Brain microvascular endothelial cell (primary cell): ENCODE data around the gene KRTAP5-4.
"Not testable (repeated sequence)": the region's sequence is repeated elsewhere in the genome, so short reads cannot be mapped to it uniquely, and the experiment has no call there.

Experiments
- DNase-seq: peaks from one replicate; pipeline ENCODE4 v3.0.0-alpha.2; 2020
- H3K27ac ChIP-seq: fragments of 250-450 bp; sonication (Bioruptor Pico); 2 replicates; pipeline ENCODE4 v1.5.1; 2020; ENCODE audit warnings: mild to moderate bottlenecking, moderate library complexity
- H3K27me3 ChIP-seq: fragments of 250-450 bp; sonication (Bioruptor Pico); replicated peaks from 2 replicates; pipeline ENCODE4 v1.5.1; 2020; ENCODE audit warnings: mild to moderate bottlenecking
- H3K36me3 ChIP-seq: fragments of 250-450 bp; sonication (Bioruptor Pico); replicated peaks from 2 replicates; pipeline ENCODE4 v1.5.1; 2020; ENCODE audit warnings: mild to moderate bottlenecking
- H3K4me3 ChIP-seq: 2 replicates; pipeline ENCODE4 v1.5.1; 2011; ENCODE audit warnings: low read depth, mild to moderate bottlenecking, control low read depth, low read length, moderate library complexity
- in situ Hi-C: cut with HindIII; loops from 2 replicates; pipeline ENCODE4 v1.10.0; 2017; ENCODE audit warnings: low sequenced_read_pairs, low pct_ligation_motif_present
- TF ChIP-seq, protein P1 (sequence below): IDR thresholded peaks from 2 replicates; pipeline ENCODE4 v1.5.1; 2011; ENCODE audit warnings: low read depth, mild to moderate bottlenecking, moderate library complexity, low read length, control low read depth, inconsistent platforms; ENCODE audit errors: missing control alignments

Gene KRTAP5-4

DNA sequence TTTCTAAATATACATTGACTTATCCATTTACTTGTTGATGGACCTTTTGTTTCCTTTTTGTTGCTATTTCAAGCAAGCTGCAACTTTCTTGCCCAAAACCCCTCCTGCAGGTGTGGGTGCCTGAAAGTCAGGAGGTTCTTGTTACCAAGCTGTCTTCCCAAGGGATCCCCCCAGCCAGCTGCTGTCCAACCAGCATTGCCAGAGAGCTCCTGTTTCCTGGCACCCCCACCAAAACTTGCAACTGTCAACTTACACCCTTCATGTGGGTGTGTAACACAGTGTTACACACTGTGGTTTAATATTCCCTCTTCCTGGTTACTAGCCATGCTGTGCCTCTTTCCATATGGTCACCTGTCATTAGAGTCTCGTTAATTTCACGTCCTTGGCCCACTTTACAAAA, 35.2 kb downstream of the KRTAP5-4 start:
- H3K4me3 ChIP-seq: no peak overlapping the region
- no peak for DNase-seq
- H3K27me3 ChIP-seq: no peaks in the 10 kb centered on the region
- in situ Hi-C loops: no loop called here
- no peak overlapping the region for H3K27ac ChIP-seq
- TF ChIP-seq, protein P1, sequence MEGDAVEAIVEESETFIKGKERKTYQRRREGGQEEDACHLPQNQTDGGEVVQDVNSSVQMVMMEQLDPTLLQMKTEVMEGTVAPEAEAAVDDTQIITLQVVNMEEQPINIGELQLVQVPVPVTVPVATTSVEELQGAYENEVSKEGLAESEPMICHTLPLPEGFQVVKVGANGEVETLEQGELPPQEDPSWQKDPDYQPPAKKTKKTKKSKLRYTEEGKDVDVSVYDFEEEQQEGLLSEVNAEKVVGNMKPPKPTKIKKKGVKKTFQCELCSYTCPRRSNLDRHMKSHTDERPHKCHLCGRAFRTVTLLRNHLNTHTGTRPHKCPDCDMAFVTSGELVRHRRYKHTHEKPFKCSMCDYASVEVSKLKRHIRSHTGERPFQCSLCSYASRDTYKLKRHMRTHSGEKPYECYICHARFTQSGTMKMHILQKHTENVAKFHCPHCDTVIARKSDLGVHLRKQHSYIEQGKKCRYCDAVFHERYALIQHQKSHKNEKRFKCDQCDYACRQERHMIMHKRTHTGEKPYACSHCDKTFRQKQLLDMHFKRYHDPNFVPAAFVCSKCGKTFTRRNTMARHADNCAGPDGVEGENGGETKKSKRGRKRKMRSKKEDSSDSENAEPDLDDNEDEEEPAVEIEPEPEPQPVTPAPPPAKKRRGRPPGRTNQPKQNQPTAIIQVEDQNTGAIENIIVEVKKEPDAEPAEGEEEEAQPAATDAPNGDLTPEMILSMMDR: no peak
- H3K36me3 ChIP-seq: no peaks in the 10 kb centered on the region

DNA sequence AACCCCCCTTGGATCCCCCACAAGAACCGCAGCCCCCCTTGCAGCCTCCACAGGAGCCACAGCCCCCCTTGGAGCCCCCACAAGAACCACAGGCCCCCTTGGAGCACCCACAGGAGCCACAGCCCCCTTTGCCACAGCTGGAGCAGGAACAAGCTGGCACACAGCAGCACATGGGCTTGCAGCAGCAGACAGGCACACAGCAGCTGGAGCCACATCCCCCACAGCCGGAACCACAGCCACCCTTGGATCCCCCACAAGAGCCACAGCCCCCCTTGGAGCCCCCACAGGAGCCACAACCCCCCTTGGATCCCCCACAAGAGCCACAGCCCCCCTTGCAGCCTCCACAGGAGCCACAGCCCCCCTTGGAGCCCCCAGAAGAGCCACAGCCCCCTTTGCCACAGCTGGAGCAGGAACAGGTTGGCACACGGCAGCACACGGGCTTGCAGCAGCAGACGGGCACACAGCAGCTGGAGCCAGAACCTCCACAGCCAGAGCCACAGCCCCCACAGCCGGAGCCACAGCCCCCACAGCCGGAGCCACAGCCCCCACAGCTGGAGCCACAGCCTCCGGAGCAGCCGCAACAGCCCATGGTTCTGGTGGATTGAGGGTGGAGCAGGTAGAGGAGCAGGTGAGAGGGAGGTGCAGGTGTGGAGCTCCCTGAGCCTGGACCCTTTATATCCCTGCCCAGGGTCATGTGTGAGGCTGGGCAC, 37.1 kb downstream of the KRTAP5-4 start, which contains the start of gene KRTAP5-1:
Gene KRTAP5-1 (minus strand): TSS at position 623 of the 710 bp plus-strand sequence. CDS start 34 bp downstream, at position 589.
- H3K36me3 ChIP-seq, H3K27ac ChIP-seq, H3K4me3 ChIP-seq, in situ Hi-C loops, H3K27me3 ChIP-seq, DNase-seq: not testable (repeated sequence)

DNA sequence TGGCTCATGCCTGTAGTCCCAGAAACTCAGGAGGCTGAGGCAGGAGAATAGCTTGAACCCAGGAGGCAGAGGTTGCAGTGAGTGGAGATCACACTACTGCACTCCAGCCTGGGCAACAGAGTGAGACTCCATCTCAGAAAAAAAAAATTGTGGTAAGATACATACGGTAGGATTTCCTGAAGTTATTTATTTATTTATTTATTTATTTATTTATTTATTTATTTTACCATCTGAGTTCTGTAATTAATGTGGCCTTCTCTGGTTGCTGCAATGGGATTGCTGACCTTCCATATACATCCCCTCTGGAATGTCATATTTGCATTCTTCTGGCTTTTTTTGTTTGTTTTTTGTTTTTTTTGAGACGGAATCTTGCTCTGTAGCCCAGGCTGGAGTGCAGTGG, 39.0 kb downstream of the KRTAP5-4 start:
- H3K36me3 ChIP-seq, in situ Hi-C loops, H3K27ac ChIP-seq, H3K27me3 ChIP-seq, DNase-seq, H3K4me3 ChIP-seq: not testable (repeated sequence)

DNA sequence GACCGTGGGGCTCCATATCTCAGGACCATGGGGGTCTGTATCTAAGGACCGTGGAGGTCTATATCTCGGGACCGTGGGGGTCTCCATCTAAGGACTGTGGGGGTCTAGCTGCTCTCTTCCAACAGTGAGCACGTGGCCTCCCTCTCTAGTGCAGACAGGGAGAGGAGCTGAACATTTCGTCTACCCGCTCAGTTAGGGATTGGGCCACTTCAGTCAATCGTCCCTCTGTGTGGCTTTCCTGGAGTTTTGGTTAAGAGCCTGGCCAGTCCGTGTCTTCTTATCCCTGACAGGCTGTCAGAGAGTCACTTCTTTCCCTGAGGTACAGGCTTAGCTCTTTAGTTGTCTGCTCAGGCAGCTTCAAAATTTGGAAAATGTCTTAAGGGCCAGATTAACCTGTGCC, 40.0 kb downstream of the KRTAP5-4 start:
- in situ Hi-C loops: no loop called here
- Histone ChIP-seq H3K27me3 (no peaks in the 10 kb centered on the region), H3K36me3 (no peaks in the 10 kb centered on the region), H3K27ac (no peak overlapping the region), H3K4me3 (no peak overlapping the region)
- TF ChIP-seq, protein P1: no peak
- no peak for DNase-seq

DNA sequence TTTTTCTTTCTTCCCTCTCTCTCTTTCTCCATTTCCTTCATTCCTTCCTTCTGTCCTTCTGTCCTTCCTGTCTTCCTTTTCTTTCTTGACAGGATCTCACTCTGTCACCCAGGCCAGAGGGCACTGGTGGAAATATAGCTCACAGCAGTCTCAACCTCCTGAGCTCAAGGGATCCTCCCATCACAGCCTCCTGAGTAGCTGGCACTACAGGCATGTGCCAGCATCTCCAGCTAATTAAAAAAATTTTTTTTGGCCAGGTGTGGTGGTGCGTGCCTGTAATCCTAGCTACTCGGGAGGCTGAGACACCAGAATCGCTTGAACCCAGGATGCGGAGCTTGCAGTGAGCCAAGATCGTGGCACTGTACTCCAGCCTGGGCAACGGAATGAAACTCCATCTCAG, 45.1 kb downstream of the KRTAP5-4 start:
- in situ Hi-C loops: no loop called here
- no peaks in the 10 kb centered on the region for H3K36me3 ChIP-seq
- DNase-seq: no peak
- H3K27me3 ChIP-seq: peaks cover 14% of the 10 kb centered on the region
- TF ChIP-seq, protein P1: no peak
- no peak overlapping the region for H3K27ac ChIP-seq
- H3K4me3 ChIP-seq: no peak overlapping the region

DNA sequence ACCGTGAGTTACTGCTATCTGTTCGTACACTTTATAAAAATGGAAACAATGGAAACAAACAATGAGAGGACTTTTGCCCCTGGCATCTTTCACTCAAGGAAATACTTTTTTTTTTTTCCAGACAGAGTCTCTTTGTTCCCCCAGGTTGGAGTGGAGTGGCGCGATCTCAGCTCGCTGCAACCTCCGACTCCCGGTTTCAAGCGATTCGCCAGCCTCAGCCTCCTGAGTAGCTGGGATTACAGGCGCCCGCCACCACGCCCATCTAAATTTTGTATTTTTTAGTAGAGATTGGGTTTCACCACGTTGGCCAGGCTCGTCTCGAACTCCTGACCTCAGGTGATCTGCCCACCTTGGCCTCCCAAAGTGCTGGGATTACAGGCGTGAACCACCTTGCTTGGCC, 46.2 kb downstream of the KRTAP5-4 start:
- H3K27ac ChIP-seq, H3K4me3 ChIP-seq, DNase-seq, in situ Hi-C loops, H3K36me3 ChIP-seq: not testable (repeated sequence)
- H3K27me3 ChIP-seq: peaks cover 14% of the 10 kb centered on the region

DNA sequence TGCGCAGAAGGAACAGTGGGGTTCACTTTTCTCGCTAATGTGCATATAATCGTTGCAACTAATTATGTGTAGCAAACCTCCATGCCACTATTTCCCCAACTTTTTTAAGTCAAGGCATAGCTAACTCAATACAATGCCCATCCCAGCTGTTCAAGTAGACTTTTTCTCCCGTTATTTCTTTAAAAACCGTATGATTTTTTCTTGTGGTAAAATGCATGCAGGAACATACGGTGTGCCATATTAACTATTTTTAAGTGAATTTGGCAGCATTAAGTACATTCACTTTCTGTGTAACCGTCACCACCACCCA, 47.0 kb downstream of the KRTAP5-4 start:
- no peak overlapping the region for H3K4me3 ChIP-seq
- H3K36me3 ChIP-seq: no peaks in the 10 kb centered on the region
- DNase-seq: no peak
- TF ChIP-seq, protein P1: no peak
- H3K27me3 ChIP-seq: peaks cover 14% of the 10 kb centered on the region
- in situ Hi-C loops: no loop called here
- no peak overlapping the region for H3K27ac ChIP-seq
